HG03045 (cell line): Measurements from ENCODE around the gene MANEAL.
A peak's percentile ranks its signal among the peaks of the same experiment; 100 is the strongest.

Experiments
- ATAC-seq: cut with Tn5 transposase; IDR thresholded peaks from one replicate; pipeline ENCODE4 v1.9.1; 2021; ENCODE audit warnings: mild to moderate bottlenecking, moderate library complexity; ENCODE audit not compliant: unreplicated experiment

The MANEAL gene

GRCh38 chr1:37778654-37779053, 15.0 kb upstream of the MANEAL start:
- no peak for ATAC-seq

GRCh38 chr1:37782491-37782890, 11.2 kb upstream of the MANEAL start:
- ATAC-seq = no peak

- no peak for ATAC-seq
Observed at GRCh38 chr1:37792943-37793686, 532 bp upstream of the MANEAL start.

GRCh38 chr1:37794372-37795339, 1.0 kb downstream of the MANEAL start:
- no peak for ATAC-seq

- ATAC-seq = no peak
Observed at GRCh38 chr1:37795340-37796125, 1.9 kb downstream of the MANEAL start.

GRCh38 chr1:37797750-37798345, 4.2 kb downstream of the MANEAL start:
- no peak for ATAC-seq

GRCh38 chr1:37802439-37802838, 8.8 kb downstream of the MANEAL start:
- ATAC-seq = no peak

- ATAC-seq = no peak
Observed at GRCh38 chr1:37807220-37807554, 13.5 kb downstream of the MANEAL start.

- peak; percentile 86 for ATAC-seq
Observed at GRCh38 chr1:37807555-37808368, 14.1 kb downstream of the MANEAL start, which contains the start of the genes C1orf122 and YRDC. C1orf122 (plus strand) TSS chr1:37807790; CDS start chr1:37808405, 615 bp downstream. YRDC (minus strand) TSS chr1:37808208; CDS start chr1:37808180, 28 bp downstream.

GRCh38 chr1:37808369-37809319, 15.0 kb downstream of the MANEAL start:
- peak; percentile 46 for ATAC-seq

GRCh38 chr1:37809942-37810341, 16.3 kb downstream of the MANEAL start:
- ATAC-seq = no peak

GRCh38 chr1:37811027-37811655, 17.5 kb downstream of the MANEAL start:
- no peak for ATAC-seq

- ATAC-seq = no peak
Observed at GRCh38 chr1:37813529-37814145, 20.0 kb downstream of the MANEAL start.

GRCh38 chr1:37814252-37814651, 20.6 kb downstream of the MANEAL start:
- no peak for ATAC-seq

- no peak for ATAC-seq
Observed at GRCh38 chr1:37817481-37817880, 23.8 kb downstream of the MANEAL start.

GRCh38 chr1:37821481-37821880, 27.8 kb downstream of the MANEAL start:
- ATAC-seq = no peak

GRCh38 chr1:37822906-37823815, 29.5 kb downstream of the MANEAL start:
- ATAC-seq = no peak
